HS-27A (cell line): ENCODE results near the gene WDSUB1.

Experiments
- DNase-seq: peaks from one replicate; pipeline ENCODE4 v3.0.0-alpha.2; 2012; ENCODE audit warnings: low read depth, missing footprints

WDSUB1 gene

GRCh38 chr2:159195697-159196096 is 90.8 kb downstream of the WDSUB1 start:
- no peak for DNase-seq

- DNase-seq: no peak
Measured at GRCh38 chr2:159194241-159194640, 92.3 kb downstream of the WDSUB1 start.

- DNase-seq: no peak
Measured at GRCh38 chr2:159193791-159194190, 92.7 kb downstream of the WDSUB1 start.

- no peak for DNase-seq
Measured at GRCh38 chr2:159192371-159192918, 94.1 kb downstream of the WDSUB1 start.

- DNase-seq: no peak
Measured at GRCh38 chr2:159188449-159188848, 98.1 kb downstream of the WDSUB1 start.

- no peak for DNase-seq
Measured at GRCh38 chr2:159187106-159187505, 99.4 kb downstream of the WDSUB1 start.

- DNase-seq: no peak
Measured at GRCh38 chr2:159186462-159186861, 100.0 kb downstream of the WDSUB1 start.
